Skeletal muscle tissue (tissue), 4 donors: ENCODE measurements around the gene VTI1A. TPM values are rescaled to one million over a fixed set of nuclear protein-coding genes. Genes with fewer than 3 reads are reported as not detected.

Source experiments
- H3K27ac ChIP-seq: one replicate; pipeline ENCODE4 v1.7.0; 2013; ENCODE audit warnings: mild to moderate bottlenecking, low read depth, low read length, inconsistent platforms
- H3K27me3 ChIP-seq, 3 donors: one replicate each; pipeline ENCODE4 v1.7.0; 2013; ENCODE audit warnings: low read length in 3 of 3; ENCODE audit not compliant: control insufficient read depth in 3 of 3, insufficient read depth in 3 of 3
- H3K36me3 ChIP-seq, 3 donors: one replicate each; pipeline ENCODE4 v1.7.0; 2013; ENCODE audit warnings: low read length in 3 of 3; ENCODE audit not compliant: control insufficient read depth in 3 of 3, insufficient read depth in 3 of 3
- H3K4me1 ChIP-seq, 3 donors: one replicate each; pipeline ENCODE4 v1.7.0; 2013; ENCODE audit warnings: low read length in 3 of 3, mild to moderate bottlenecking in 3 of 3; ENCODE audit not compliant: control insufficient read depth in 3 of 3, insufficient read depth in 3 of 3
- H3K4me3 ChIP-seq, 3 donors: one replicate each; pipeline ENCODE4 v1.7.0; 2013; ENCODE audit warnings: low read length in 3 of 3
- H3K9ac ChIP-seq, 3 donors: one replicate each; pipeline ENCODE4 v1.7.0; 2013; ENCODE audit warnings: low read length in 3 of 3, mild to moderate bottlenecking in 3 of 3, moderate library complexity in 2 of 3, low read depth in 1 of 3
- H3K9me3 ChIP-seq, 3 donors: one replicate each; pipeline ENCODE4 v1.7.0; 2013; ENCODE audit warnings: low read length in 3 of 3; ENCODE audit not compliant: control insufficient read depth in 3 of 3
- total RNA-seq: library from RNA; depleted of rRNA; stranded (reverse); fragments of >200 nt; gene quantifications from one replicate; pipeline ENCODE4 v1.2.3, GENCODE V29; 2014
- donor health status: Osteomylitis.

Gene VTI1A
- total RNA-seq, 1 donor from 2014 or later = 18.3 TPM

- Histone ChIP-seq H3K27me3 (no peaks in the 10 kb centered on the region), H3K27ac (no peak overlapping the region), H3K9me3 (no peaks in the 10 kb centered on the region), H3K36me3 (peaks cover 6 to 19% (median 14%) of the 10 kb centered on the region in 3 donors), H3K9ac (no peak overlapping the region), H3K4me1 (no peaks in the 10 kb centered on the region), H3K4me3 (no peak overlapping the region)
Observed at GRCh38 chr10:112467541-112468075, 20.6 kb downstream of the VTI1A start.

DNA sequence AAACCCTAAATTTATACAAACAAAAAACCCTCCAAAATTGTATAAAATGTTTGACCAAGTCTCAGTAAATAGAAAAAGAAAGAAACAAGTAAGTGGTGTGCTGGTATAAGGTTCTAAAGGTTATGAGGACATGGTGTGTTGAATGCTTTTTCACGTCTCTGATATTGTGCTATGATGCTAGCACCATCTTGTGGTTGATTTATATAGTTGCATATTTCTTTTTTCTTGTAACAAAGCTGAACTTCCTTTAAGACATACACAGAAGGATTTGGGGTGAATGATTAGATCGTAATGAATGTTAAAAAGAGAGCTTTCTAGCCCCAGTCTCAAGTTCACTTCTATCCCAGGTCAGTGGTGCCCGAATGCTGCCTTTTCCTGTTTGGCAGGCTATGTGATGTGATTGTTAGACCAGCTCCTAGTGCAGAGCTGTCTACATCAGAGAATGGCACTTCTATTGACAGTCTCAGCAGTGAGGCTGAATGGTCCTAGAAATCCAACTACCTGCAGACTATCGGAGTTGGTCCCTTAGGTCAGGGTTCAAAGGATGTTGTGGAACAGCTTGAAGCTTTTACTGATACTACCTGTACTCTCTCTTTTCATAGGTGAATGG is 25.0 kb downstream of the VTI1A start:
- Histone ChIP-seq H3K4me1 (no peaks in the 10 kb centered on the region), H3K9ac (no peak overlapping the region), H3K27me3 (no peaks in the 10 kb centered on the region), H3K27ac (no peak overlapping the region), H3K36me3 (peaks cover 0 to 7% (median 3%) of the 10 kb centered on the region in 3 donors), H3K9me3 (no peaks in the 10 kb centered on the region), H3K4me3 (no peak overlapping the region)

DNA sequence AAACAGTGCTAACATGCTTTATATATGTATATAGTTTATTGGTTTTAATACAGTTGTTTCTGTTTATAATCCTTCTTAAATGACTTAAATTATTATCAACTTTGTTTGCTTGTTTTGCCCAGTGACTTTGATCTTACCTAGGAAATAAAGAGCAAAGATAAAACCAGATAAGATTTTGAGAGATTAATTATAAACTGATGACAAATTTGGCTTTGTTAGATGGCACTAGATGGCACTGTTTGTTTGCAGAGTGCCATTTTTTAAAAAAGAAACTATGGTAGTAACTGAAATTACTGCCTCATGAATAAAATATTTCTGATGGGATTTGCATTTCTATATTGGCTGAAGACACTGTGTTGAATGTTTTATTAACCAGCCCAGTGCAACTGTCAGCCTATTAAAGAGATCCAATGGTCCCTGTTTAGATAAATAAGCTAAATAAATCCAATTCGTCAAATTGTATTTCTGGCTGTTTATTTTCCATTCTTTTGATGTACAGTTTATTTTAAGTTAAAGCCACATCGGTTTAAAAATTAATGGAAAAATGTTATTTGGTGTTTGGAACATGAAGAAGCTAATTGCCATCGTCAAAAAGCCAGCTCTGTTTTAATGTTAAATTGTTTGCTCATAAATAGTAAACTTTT is 28.7 kb downstream of the VTI1A start:
- no peaks in the 10 kb centered on the region for H3K4me1 ChIP-seq
- no peak overlapping the region for H3K27ac ChIP-seq
- H3K27me3 ChIP-seq = no peaks in the 10 kb centered on the region
- H3K36me3 ChIP-seq = no peaks in the 10 kb centered on the region
- no peaks in the 10 kb centered on the region for H3K9me3 ChIP-seq
- H3K9ac ChIP-seq = no peak overlapping the region
- no peak overlapping the region for H3K4me3 ChIP-seq

GRCh38 chr10:112481602-112482001 is 34.6 kb downstream of the VTI1A start:
- Histone ChIP-seq H3K9ac (no peak overlapping the region), H3K4me1 (no peaks in the 10 kb centered on the region), H3K4me3 (no peak overlapping the region), H3K9me3 (no peaks in the 10 kb centered on the region), H3K27ac (no peak overlapping the region), H3K36me3 (no peaks in the 10 kb centered on the region), H3K27me3 (no peaks in the 10 kb centered on the region)

DNA sequence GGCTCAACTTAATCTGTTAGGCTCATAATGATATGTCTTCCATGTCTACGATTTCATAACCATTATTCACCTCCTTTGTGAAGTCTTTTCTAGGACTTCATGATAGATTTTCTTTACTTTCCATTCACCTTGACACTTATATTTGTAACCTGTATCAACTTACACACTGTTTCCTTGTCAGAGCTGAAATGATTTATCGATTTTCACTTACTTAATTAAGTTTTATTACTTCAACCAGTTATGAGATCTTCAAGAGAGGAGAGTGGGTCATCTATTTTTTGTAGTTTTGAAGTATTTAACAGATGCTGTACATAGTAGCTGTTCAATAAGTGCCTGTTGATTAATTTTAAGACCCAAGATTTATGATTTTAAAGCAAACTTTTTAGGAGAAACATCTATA is 37.4 kb downstream of the VTI1A start:
- Histone ChIP-seq H3K9ac (no peak overlapping the region), H3K9me3 (no peaks in the 10 kb centered on the region), H3K4me1 (no peaks in the 10 kb centered on the region), H3K27ac (no peak overlapping the region), H3K36me3 (no peaks in the 10 kb centered on the region), H3K4me3 (no peak overlapping the region), H3K27me3 (no peaks in the 10 kb centered on the region)

DNA sequence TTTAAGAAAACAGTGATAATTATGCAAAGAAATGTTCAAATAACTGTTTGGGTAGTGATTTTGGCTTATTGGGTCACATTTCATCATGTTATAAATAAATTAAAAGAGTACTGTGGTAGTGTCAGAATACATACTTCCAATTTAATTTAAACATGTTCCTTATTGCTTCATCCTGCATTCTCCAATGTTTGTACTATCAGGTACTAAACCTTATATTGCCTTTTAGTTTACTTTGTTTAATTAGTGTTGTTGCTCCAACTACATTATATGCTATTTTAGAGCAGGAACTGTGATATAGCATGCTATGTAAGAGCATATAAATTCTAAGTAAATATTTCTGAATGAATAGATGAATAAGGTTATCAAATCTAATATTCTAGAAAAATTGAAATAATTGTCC is 40.9 kb downstream of the VTI1A start:
- Histone ChIP-seq H3K36me3 (no peaks in the 10 kb centered on the region), H3K27me3 (no peaks in the 10 kb centered on the region), H3K4me1 (peaks cover 0 to 3% (median 0%) of the 10 kb centered on the region in 3 donors), H3K27ac (no peak overlapping the region), H3K4me3 (no peak overlapping the region), H3K9ac (no peak overlapping the region), H3K9me3 (no peaks in the 10 kb centered on the region)

DNA sequence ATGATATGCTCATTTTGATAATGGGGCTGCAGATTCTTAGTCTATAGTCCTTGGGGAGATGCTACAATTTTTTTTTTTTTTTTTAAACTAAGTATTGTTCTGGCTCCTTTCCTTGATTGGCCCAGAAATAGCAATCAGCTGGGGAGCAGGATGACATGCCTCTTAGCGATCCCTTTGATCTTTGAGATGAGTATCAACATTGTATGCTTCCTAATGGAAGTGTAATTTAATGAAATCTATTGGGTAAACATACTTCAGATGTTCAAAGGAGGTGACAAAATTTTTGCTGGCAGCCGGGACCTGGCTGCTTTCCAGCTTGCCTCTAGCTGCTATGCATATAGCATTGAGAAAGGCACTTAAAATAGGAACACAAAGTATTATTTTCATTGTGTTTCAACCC is 43.5 kb downstream of the VTI1A start:
- peaks cover 0 to 3% (median 0%) of the 10 kb centered on the region in 3 donors for H3K4me1 ChIP-seq
- no peaks in the 10 kb centered on the region for H3K36me3 ChIP-seq
- no peak overlapping the region for H3K27ac ChIP-seq
- H3K4me3 ChIP-seq = no peak overlapping the region
- H3K9ac ChIP-seq = no peak overlapping the region
- H3K27me3 ChIP-seq = no peaks in the 10 kb centered on the region
- H3K9me3 ChIP-seq = no peaks in the 10 kb centered on the region

DNA sequence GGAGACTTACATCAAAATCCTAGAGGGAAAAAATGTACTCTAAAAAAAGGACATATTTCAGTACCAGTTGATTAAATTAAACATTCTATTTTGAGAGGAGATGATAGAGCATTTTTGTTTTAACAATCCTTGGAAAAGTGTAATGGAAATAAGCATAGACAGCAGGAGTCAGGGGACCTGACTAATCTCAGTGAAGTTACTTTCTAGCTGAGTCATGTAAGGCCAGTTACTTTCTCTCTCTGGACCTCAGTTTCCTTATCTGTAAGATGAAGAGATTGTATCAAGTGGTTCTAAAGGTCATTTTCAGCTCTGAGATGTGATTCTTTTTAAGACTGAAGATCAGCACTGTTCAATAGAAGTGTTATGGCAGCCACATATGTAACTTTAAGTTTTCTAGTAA is 44.1 kb downstream of the VTI1A start:
- Histone ChIP-seq H3K9ac (no peak overlapping the region), H3K4me1 (peaks cover 0 to 3% (median 0%) of the 10 kb centered on the region in 3 donors), H3K9me3 (no peaks in the 10 kb centered on the region), H3K27ac (no peak overlapping the region), H3K36me3 (no peaks in the 10 kb centered on the region), H3K27me3 (no peaks in the 10 kb centered on the region), H3K4me3 (no peak overlapping the region)

- H3K9me3 ChIP-seq = no peaks in the 10 kb centered on the region
- H3K9ac ChIP-seq = no peak overlapping the region
- no peak overlapping the region for H3K4me3 ChIP-seq
Observed at GRCh38 chr10:112492736-112493135, 45.7 kb downstream of the VTI1A start.

DNA sequence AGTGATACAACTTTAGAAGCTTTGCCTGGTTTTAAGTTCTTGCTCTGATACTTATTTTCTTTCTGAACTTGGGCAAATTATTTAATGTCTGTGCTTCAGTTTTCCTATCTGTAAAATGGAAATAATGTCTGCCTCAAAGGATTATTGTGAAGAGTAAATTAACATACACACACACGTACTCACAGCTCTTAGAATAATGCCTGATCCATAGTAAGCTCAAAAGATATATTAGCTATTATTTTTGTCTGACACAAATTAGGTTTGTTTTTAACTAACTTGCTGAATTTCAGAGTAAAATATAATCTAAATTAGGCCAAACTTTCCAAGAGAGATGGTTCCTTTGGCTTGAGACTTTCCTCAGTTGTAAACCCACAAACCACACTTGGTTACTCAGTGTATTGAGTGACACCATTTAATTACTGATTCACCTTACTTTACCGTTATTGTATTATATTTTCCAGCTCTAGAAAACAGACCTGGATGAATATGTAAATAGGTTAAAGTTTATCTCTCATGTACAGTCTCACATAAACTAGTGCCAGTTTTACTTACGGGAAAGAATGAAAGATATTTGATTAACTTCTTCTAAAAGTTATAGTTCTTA is 50.4 kb downstream of the VTI1A start:
- H3K36me3 ChIP-seq = no peaks in the 10 kb centered on the region
- no peaks in the 10 kb centered on the region for H3K9me3 ChIP-seq
- no peak overlapping the region for H3K27ac ChIP-seq
- H3K27me3 ChIP-seq = no peaks in the 10 kb centered on the region
- H3K9ac ChIP-seq = no peak overlapping the region
- no peak overlapping the region for H3K4me3 ChIP-seq
- H3K4me1 ChIP-seq = no peaks in the 10 kb centered on the region

More at GRCh38 chr10:112492736-112493135, 45.7 kb downstream of the VTI1A start:
- H3K27ac ChIP-seq = no peak overlapping the region
- H3K4me1 ChIP-seq = peaks cover 0 to 3% (median 0%) of the 10 kb centered on the region in 3 donors
- H3K27me3 ChIP-seq = no peaks in the 10 kb centered on the region
- H3K36me3 ChIP-seq = no peaks in the 10 kb centered on the region
